HepG2 (cell line): ENCODE measurements around the gene BMP2K. TPM values are rescaled to one million over a fixed set of nuclear protein-coding genes. Genes with fewer than 3 reads are reported as not detected.

ENCODE experiments used
- CEBPG ChIP-seq: IDR thresholded peaks from 2 replicates; pipeline ENCODE4 v1.6.1; 2016
- CERS6 ChIP-seq: sonication (generic); formaldehyde crosslinking; IDR thresholded peaks from 2 replicates; pipeline ENCODE4 v1.5.0; 2020; ENCODE audit warnings: missing genetic modification reagents
- DMTF1 ChIP-seq: sonication (generic); formaldehyde crosslinking; IDR thresholded peaks from 2 replicates; pipeline ENCODE4 v1.4.0; 2020; ENCODE audit warnings: mild to moderate bottlenecking, missing genetic modification reagents
- DRAP1 ChIP-seq: IDR thresholded peaks from 2 replicates; pipeline ENCODE4 v1.6.1; 2016; ENCODE audit warnings: missing genetic modification reagents, missing compliant biosample characterization
- GLMP ChIP-seq: sonication (generic); formaldehyde crosslinking; IDR thresholded peaks from 2 replicates; pipeline ENCODE4 v1.9.0; 2021; ENCODE audit warnings: missing genetic modification reagents, mild to moderate bottlenecking, borderline replicate concordance
- MXD4 ChIP-seq: IDR thresholded peaks from 2 replicates; pipeline ENCODE4 v1.6.1; 2016; ENCODE audit warnings: mild to moderate bottlenecking, missing biosample characterization, missing genetic modification reagents
- MZF1 ChIP-seq: sonication (generic); formaldehyde crosslinking; IDR thresholded peaks from 2 replicates; pipeline ENCODE4 v1.8.1; 2023; ENCODE audit warnings: mild to moderate bottlenecking, missing genetic modification reagents, borderline replicate concordance
- RFX5 ChIP-seq: IDR thresholded peaks from 2 replicates; pipeline ENCODE4 v1.6.1; 2011; ENCODE audit warnings: low read depth, low read length, improper control_type of control experiment
- SNAI1 ChIP-seq: sonication (generic); formaldehyde crosslinking; IDR thresholded peaks from 2 replicates; pipeline ENCODE4 v1.5.0; 2020; ENCODE audit warnings: mild to moderate bottlenecking, missing genetic modification reagents, borderline replicate concordance
- SOX5 ChIP-seq: IDR thresholded peaks from 2 replicates; pipeline ENCODE4 v1.6.1; 2016; ENCODE audit warnings: borderline replicate concordance
- ZBTB21 ChIP-seq: sonication (generic); formaldehyde crosslinking; IDR thresholded peaks from 2 replicates; pipeline ENCODE4 v1.4.0; 2020; ENCODE audit warnings: missing genetic modification reagents
- ZBTB39 ChIP-seq: sonication (generic); formaldehyde crosslinking; IDR thresholded peaks from 2 replicates; pipeline ENCODE4 v1.5.0; 2020; ENCODE audit warnings: missing genetic modification reagents
- ZNF232 ChIP-seq: sonication (generic); formaldehyde crosslinking; IDR thresholded peaks from 2 replicates; pipeline ENCODE4 v1.4.0; 2020; ENCODE audit warnings: missing genetic modification reagents, borderline replicate concordance
- ZNF280D ChIP-seq: sonication (generic); formaldehyde crosslinking; IDR thresholded peaks from 2 replicates; pipeline ENCODE4 v1.5.1; 2020; ENCODE audit warnings: mild to moderate bottlenecking, missing genetic modification reagents
- ZNF3 ChIP-seq: IDR thresholded peaks from 2 replicates; pipeline ENCODE4 v1.7.0; 2017; ENCODE audit warnings: inconsistent platforms
- ZNF484 ChIP-seq: sonication (generic); formaldehyde crosslinking; IDR thresholded peaks from 2 replicates; pipeline ENCODE4 v1.5.1; 2020; ENCODE audit warnings: mild to moderate bottlenecking, low read depth, missing genetic modification reagents, borderline replicate concordance
- ZNF510 ChIP-seq: sonication (generic); formaldehyde crosslinking; IDR thresholded peaks from 2 replicates; pipeline ENCODE4 v1.4.0; 2020; ENCODE audit warnings: low read depth, mild to moderate bottlenecking, missing genetic modification reagents
- ZNF543 ChIP-seq: sonication (generic); formaldehyde crosslinking; IDR thresholded peaks from 2 replicates; pipeline ENCODE4 v1.4.0; 2020; ENCODE audit warnings: mild to moderate bottlenecking, missing genetic modification reagents
- ZNF556 ChIP-seq: sonication (generic); formaldehyde crosslinking; IDR thresholded peaks from 2 replicates; pipeline ENCODE4 v1.4.0; 2020; ENCODE audit warnings: mild to moderate bottlenecking, missing genetic modification reagents, borderline replicate concordance
- ZNF660 ChIP-seq: sonication (generic); formaldehyde crosslinking; IDR thresholded peaks from 2 replicates; pipeline ENCODE4 v1.5.1; 2020; ENCODE audit warnings: mild to moderate bottlenecking, low read depth, missing genetic modification reagents, borderline replicate concordance
- ZNF674 ChIP-seq: sonication (generic); formaldehyde crosslinking; IDR thresholded peaks from 2 replicates; pipeline ENCODE4 v1.5.0; 2020; ENCODE audit warnings: low read depth, mild to moderate bottlenecking, missing genetic modification reagents
- polyA plus RNA-seq, 8 experiments: library from polyadenylated mRNA; depleted of rRNA in 3 of 8; stranded (reverse) in 7 of 8; unstranded in 1 of 8; fragments of >200 nt; fragmentation: Illumina TruSeq in 4 of 8; extraction: Trizol in 4 of 8; gene quantifications; 2 replicates each; pipeline versions ENCODE4 v1.2.1 to v1.2.3, GENCODE V29; 2011 to 2016; ENCODE audit warnings: low read depth in 4 of 8, missing spikeins in 1 of 8, mixed read lengths in 1 of 8; ENCODE audit not compliant: insufficient read depth in 1 of 8
- total RNA-seq, 5 experiments: library from RNA; depleted of rRNA; stranded (reverse); fragments of >200 nt; fragmentation: Illumina TruSeq; extraction: Trizol; gene quantifications; 2 replicates each; pipeline ENCODE4 v1.2.3, GENCODE V29; 2016; ENCODE audit warnings: low read depth in 1 of 5

The BMP2K gene
- total and polyA plus RNA-seq, 2 of the 13 experiments (the other 11 are each of a cell fraction or from before 2014, with no cell fraction given), result 8.6 to 15.2 TPM

- TF ChIP-seq ZBTB39, result no peak
- no peak for TF ChIP-seq CERS6 (CRISPR knock-in tag)
- TF ChIP-seq RFX5, result no peak
- no peak for TF ChIP-seq DMTF1
- TF ChIP-seq ZNF660 (CRISPR knock-in tag), result no peak
- no peak for TF ChIP-seq SNAI1 (CRISPR knock-in tag)
- no peak for TF ChIP-seq ZNF510
- TF ChIP-seq ZNF556, result no peak
- no peak for TF ChIP-seq ZNF232
- no peak for TF ChIP-seq MZF1 (CRISPR knock-in tag)
- peak; percentile 89 for TF ChIP-seq ZNF3
- TF ChIP-seq DRAP1 (CRISPR knock-in tag), result no peak
- TF ChIP-seq ZNF543 (CRISPR knock-in tag), result no peak
- peak; percentile 95 for TF ChIP-seq CEBPG
- TF ChIP-seq ZNF674, result no peak
- peak; percentile 91 for TF ChIP-seq SOX5
- peak; percentile 100 for TF ChIP-seq ZNF280D
- no peak for TF ChIP-seq ZBTB21 (CRISPR knock-in tag)
- TF ChIP-seq GLMP (CRISPR knock-in tag), result no peak
- no peak for TF ChIP-seq ZNF484 (CRISPR knock-in tag)
- TF ChIP-seq MXD4 (CRISPR knock-in tag), result 0 out of 2 replicates have a peak, but pooled peaks have one; percentile 27
Observed at GRCh38 chr4:78862314-78862737, 86.2 kb downstream of the BMP2K start (continued).
